GM18502 (cell line): ENCODE data around the gene OPA3.
"Not testable (repeated sequence)": the region's sequence is repeated elsewhere in the genome, so short reads cannot be mapped to it uniquely, and the experiment has no call there.

Experiments
- ATAC-seq: cut with Tn5 transposase; IDR thresholded peaks from one replicate; pipeline ENCODE4 v1.9.1; 2021; ENCODE audit warnings: mild to moderate bottlenecking; ENCODE audit not compliant: unreplicated experiment, poor library complexity

Gene OPA3

DNA sequence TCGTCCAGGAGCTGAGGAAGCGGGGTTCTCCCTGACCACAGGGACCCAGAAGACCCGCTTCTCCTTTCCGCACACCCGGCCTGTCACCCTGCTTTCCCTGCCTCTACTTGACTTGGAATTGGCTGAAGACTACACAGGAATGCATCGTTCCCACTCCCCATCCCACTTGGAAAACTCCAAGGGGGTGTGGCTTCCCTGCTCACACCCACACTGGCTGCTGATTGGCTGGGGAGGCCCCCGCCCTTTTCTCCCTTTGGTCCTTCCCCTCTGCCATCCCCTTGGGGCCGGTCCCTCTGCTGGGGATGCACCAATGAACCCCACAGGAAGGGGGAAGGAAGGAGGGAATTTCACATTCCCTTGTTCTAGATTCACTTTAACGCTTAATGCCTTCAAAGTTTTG, 58.5 kb downstream of the OPA3 start:
- ATAC-seq, result no peak

DNA sequence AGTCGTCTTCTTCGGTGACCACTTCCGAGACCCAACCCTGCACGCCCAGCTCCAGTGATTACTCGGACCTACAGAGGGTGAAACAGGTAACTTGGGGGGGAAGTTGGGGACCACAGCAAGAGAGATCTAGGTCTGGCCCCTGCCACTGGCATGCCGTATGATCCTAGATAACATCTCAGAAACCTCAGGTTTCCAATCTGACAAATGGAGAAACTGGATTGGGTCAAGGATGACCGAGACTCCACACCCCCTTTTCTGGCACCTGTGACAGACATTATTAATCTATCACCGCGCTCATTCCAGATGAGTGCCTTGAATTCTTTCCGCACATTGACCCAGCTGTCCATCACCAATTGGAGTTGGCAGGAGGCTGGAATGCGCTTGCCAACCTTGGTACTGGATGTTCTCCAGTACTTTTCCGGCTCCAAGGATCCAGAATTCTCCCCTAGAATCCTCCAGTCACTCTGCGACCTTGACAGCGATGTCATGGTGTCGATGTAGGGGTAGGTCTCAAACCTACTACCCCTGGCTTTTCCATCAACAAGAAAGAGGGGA, 60.0 kb downstream of the OPA3 start:
- no peak for ATAC-seq

DNA sequence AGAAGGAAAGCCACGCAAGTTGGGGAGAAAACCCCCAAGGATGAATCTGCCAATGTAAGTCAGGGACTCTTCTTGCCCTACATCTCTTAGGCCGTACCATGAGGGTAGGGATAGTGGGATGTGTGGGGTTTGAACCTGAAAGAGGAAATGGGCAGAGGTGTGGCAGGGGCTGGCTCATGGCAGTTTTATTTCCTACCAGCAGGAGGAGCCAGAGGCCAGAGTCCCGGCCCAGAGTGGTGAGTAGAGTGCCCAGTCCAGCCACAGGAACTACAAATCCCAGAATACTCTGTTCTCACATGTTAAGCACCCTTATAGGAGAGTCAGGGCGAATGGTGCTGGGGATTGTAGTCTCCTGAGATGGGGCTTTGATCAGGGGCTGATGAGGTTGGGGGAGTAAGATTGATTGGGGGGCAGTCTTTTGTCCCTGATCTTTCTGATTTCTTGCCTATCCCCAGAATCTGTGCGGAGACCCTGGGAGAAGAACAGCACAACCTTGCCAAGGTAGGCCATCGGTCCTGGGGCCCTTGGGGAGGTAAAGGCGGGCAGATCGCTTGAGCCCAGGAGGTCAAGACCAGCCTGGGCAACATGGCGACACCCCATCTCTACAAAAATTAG, 60.9 kb downstream of the OPA3 start:
- ATAC-seq, result peak; percentile 78

DNA sequence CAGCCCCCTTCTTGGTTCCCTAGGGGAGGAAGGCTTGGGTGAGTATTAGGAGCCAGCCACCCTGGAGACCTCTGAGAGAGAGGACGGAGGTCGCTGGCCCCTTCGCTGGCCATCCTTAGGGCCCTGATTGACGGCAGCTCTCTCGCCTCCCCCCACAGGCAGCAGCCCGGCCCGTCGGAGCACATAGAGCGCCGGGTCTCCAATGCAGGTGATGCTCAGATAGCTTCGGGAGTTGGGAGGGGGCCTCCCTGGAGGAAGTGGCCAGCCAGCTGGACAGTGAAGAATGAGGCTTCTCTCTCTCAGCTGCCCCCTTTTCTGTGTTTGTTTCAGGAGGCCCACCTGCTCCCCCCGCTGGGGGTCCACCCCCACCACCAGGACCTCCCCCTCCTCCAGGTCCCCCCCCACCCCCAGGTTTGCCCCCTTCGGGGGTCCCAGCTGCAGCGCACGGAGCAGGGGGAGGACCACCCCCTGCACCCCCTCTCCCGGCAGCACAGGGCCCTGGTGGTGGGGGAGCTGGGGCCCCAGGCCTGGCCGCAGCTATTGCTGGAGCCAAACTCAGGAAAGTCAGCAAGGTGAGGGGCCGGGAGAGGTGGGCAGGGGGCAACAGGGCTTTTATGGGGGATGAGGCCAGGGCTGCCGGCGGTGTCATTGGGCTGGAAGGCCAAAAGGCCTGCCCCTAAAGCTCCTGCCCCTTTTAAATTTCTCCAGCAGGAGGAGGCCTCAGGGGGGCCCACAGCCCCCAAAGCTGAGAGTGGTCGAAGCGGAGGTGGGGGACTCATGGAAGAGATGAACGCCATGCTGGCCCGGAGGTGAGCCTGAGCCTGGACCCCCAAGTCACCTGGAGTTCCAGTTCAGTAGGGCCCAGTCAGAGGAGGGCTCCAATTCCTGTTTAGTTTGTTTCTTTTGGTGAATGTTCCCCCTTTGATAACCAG, 62.3 kb downstream of the OPA3 start:
- ATAC-seq, result no peak

DNA sequence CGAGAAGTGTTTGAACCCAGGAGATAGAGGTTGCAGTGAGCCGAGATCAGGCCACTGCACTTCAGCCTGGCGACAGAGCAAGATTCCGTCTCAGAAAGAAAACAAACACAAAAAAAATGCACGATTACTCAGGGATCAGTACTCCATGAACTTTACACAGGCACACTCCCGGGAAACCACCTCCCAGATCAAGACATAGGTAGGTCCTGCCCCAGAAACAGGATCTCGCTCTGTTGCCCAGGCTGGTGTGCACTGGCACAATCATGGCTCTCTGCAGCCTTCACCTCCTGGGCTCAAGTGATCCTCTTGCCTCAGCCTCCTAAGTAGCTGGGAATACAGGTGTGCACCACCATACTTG, 66.2 kb downstream of the OPA3 start:
- no peak for ATAC-seq

DNA sequence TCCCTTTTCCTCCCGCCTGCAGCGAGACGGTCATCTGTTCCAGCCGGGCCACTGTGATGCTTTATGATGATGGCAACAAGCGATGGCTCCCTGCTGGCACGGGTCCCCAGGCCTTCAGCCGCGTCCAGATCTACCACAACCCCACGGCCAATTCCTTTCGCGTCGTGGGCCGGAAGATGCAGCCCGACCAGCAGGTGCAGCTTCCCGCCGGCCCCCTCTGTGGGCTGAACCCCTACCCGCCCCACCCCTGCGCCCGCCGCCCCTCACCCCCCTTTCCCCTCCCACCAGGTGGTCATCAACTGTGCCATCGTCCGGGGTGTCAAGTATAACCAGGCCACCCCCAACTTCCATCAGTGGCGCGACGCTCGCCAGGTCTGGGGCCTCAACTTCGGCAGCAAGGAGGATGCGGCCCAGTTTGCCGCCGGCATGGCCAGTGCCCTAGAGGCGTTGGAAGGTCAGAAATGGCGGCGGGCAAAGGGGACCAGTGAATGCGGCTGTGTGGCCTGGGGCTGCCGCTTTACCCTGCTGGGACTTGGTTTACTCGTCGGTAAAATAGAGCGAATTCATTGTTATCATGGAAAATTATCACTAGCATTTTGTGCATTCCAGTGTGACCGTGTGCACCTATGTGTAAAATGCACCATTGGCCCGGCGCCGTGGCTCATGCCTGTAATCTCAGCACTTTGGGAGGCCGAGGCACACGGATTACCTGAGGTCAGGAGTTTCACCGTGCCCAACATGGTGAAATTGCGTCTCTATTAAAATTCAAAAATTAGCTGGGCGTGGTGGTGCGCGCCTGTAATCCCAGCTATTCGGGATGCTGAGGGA, 66.7 kb downstream of the OPA3 start:
- no peak for ATAC-seq

DNA sequence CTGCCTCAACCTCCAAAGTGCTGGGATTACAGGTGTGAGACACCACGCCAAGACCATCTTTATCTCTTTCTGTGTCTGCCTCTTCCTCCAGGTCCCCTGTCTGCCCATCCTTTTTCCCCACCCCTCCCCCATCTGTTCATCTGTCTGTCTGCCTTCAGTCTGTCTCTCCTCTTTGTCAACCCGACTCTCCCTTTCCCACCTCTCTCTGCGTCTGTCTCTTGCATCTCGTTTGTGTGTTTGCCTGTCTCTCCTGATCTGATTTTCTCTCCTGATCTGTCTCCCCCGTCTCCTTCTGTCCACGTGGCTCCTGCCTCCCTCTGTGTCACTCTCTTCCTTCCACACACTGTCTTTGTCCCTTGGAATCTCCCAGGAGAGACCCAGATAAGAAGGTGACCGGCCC, 67.4 kb downstream of the OPA3 start:
- no peak for ATAC-seq

DNA sequence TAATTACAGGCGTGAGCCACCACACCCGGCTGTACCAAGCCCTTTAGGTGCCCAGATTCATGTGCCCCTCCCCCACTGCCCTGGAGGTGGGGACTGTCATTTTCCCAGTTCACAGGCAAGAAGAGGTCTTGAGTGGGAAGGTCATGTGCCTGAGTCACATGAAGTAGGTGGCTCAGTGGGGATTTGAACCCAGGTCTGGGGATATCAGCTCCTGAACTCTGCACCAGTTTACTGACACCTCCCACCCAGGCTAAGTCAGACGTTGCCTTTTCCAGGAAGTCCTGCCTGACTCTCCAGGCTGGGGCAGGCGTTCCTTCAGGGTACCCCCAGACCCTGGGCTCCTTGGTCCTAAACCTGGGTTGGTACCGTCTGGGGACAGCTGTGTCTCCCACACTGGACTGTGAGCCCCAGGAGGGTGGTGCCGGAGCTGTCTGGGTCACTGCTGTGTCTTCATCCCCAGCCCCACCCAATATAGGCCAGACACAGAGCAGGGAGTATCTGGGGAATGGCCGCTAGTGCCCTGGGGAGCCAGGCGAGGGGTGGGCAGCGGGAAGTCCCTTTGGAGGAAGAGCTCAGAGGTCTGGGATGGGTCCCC, 68.7 kb downstream of the OPA3 start:
- ATAC-seq, result no peak

DNA sequence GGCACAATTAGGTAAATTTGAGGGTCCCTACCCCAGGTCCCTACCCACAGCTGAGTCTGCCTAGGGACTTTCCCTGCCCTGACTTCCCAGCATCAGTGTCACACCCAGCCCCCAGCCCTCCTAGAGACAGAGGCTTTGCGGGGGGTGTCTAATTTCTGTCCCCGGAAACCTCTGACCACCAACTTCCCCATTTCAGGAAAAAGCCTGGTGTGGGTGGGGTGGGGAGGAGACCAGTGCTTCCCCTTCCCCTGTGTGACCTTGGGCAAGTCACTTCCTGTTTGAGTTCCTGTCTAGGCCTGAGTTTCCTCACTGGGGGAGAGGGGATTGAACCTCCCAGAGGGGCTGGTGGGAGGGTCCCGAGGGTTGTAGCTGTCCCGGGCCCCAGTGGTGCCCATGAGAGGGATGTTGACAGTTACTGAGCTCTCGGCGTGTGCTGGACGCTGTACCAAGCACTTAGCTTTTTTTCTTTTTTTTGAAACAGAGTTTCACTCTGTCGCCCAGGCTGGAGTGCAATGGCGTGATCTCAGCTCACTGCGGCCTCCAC, 69.4 kb downstream of the OPA3 start:
- ATAC-seq, result no peak

DNA sequence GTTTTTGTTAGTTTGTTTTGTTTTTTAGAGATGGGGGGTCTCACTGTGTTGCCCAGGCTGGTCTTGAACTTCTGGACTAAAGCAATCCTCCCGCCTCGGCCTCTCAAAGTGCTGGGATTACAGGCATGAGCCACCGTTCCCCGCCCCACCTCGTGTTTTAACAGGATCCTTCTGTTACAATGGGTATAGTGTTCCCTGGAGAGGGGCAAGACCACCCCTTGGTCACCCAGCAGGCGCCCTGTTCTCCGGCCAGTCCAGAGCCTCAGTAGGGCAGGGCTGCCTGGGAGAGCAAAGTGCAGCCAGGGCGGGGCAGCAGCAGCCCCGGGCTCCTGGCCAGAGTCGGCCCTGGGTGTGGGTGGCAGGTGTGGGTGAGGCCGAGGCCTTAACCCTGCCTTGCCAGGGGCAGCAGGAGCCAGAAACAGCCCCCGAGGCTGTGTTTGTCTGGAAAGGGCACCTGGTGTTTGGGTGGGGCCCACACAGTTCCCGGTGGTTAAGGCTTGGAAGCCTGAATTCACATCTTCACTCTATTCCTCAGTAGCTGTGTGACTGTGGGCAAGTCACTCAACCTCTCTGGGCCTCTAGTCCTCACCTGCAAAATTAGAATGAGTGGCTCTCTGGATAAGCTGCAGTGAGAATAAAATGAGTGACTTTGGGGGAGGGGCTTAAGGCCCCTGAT, 70.1 kb downstream of the OPA3 start:
- no peak for ATAC-seq

DNA sequence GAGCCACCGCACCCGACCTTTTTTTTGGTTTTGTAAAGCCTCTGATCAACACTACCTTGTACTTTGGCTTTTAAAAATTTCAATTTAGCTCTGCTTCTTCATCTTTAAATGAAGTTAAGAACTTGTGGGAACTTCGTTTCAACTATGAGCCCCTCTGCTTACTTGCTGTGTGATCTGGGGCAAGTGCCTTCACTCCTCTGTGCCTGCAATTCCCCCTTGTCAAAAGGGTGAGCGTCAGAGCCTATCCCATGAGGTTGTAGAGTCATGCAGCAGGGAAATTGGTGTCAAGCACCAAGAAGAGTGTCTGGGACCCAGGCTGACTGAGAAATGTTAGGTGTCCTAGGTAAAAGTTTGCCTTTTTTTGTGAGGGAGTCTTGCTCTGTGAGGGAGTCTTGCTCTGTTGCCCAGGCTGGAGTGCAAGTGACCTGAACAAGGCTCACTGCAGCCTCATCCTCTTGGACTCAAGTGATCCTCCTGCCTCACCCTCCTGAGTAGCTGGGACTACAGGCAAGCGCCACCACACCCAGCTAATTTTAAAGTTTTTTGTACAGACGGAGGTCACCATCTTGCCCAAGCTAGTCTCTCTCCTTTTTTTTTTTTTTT, 71.6 kb downstream of the OPA3 start:
- ATAC-seq, result no peak

DNA sequence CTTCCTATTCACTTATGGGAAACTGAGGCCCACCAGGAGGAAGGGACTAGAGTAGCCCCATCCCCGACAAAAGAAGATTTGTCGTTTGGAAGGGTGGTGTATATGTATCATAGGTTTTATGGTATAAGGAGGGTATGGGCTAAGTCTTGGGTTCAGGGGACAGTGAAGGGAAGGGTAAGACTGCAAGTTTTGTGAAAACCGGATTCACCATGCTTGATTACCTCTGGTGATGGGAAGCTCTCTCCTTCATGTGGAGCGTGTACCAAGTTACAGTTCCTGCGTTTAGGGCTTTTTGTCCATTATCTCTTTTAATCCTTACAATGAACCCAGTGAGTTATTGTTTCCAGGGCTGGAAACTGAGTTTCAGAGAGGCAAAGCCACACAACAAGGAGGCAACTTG, 73.5 kb downstream of the OPA3 start:
- no peak for ATAC-seq

DNA sequence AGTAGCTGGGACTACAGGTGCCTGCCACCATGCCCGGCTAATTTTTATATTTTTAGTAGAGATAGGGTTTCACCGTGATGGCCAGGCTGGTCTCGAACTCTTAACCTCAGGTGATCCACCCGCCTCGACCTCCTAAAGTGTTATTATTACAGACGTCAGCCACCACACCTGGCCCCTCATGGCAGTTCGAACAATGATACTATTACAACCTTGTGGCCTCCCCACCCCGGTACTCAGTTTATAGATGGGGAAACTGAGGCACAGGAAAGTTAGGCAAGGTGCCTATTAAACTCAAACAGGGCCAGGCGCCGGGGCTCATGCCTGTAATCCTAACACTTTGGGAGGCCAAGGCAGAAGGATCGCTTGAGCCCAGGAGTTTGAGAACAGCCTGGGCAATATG, 74.2 kb downstream of the OPA3 start:
- not testable (repeated sequence) for ATAC-seq

DNA sequence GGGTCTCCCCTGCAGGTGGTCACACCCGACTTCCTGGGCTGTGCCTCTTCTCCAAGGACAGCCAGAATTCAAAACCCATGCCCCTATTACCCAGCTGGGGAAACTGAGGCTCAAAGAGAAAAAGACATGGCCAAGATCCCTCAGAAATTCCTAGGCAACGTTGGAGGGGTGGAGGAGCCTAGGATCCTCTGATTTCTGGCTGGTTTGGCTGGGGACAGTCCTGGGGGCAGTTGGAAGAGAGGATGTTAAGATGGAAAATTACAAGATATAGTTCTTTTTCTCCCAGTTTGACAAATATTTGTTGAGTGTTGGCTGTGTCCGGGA, 74.9 kb downstream of the OPA3 start:
- no peak for ATAC-seq

DNA sequence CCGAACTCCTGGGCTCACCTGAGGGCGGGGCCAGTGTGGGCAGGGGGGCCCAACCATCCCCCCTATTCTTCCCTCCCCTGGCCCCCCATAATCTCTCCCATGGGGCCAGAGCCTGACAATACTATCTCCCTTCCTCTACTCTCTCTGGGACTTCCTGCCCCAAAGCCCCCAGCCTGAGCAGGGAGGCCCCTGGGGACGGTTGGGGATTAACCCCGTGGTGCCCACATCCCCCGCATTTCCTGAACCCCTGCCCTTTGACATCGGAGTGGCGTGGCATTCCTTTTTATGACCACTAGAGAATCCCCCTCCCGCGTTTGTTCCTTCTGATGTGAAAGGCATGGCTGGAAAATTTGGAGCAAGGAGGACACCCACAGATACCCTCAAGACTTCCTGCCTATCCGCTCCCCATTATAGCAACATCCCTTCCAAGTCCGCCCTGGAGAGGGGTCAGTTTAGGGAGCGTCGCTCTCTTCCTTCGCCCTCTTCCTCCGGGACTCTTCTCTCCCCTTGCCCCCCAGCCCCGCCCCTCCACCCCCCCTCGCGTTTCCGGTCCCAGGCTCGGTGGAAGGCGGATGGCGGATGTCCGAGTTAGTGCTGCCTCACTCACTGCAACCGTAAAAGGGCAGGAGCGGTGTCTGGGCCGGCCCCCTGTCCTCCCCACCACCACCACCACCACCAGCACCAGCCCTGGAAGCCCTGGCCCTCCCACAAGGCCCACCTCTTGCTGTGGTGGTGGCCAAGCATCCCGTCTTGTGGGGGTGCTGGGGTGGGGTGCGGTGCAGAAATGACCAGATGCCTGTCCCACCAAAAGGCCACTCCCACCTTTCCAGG, 75.5 kb downstream of the OPA3 start:
- ATAC-seq, result no peak

DNA sequence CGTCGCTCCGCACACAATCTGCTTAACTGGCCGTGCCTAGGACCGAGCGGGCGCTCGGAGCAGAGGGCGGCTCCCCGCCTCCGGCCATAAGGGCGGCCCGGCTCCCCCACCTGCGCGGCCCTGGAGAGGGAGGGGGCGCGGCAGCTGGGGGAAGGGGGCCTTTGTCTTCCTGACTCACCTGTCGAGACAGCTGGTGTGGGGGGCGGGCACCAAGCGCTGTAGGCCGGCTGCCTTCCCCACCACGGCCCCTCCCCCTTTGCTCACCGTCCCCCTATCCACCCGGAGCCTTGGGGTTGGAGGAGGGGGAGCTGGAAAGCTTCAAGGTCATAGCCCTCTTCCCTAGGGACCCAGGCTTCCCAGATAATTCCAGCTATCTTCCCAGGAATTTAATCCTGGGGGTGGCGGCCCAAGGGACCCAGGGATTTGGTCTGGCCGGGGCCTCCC, 76.2 kb downstream of the OPA3 start:
- ATAC-seq, result no peak

DNA sequence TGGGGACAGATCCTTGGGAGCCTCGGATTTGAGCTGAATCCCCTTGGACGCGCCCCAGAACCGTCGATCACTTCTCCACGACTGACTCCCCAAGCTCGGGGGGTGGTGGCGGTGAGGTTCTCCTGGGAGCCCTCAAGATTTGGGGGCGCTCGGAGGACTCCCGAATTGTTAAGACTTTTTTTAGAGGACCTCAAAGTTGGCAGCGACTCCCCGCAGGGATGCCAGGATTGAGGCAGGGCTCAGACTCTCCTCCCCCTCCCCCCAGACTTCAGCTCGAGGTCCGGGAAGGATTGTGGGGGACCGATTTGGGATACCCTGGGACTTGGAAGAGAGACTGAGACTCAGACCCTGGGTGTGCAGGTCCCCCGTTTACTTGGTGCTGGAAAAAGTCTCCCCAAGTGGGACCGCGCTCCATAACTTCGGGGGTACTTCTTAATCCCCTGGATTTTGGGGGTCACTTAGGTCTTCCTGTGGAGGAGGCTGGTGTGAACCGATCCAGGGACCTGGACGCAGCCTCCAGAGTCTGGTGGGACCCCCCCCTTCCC, 76.7 kb downstream of the OPA3 start:
- no peak for ATAC-seq
